Stomach (tissue), 4 donors: Measurements from ENCODE around the gene NELL1.

ENCODE experiments used
- EP300 ChIP-seq: sonication (generic); formaldehyde crosslinking; IDR thresholded peaks from one replicate; pipeline ENCODE4 v1.6.1; 2017; ENCODE audit warnings: antibody characterized with exemption
- POLR2A ChIP-seq, 4 donors: fragments of 450-650 bp; IDR thresholded peaks; one replicate each; pipeline ENCODE4 v1.6.1; 2016; ENCODE audit warnings: antibody characterized with exemption in 4 of 4, control low read depth in 2 of 4, mild to moderate bottlenecking in 1 of 4, moderate library complexity in 1 of 4
- POLR2AphosphoS5 ChIP-seq, 3 donors: sonication (generic); formaldehyde crosslinking; IDR thresholded peaks; one replicate each; pipeline ENCODE4 v1.6.1; 2016; ENCODE audit warnings: antibody characterized with exemption in 3 of 3
- TF ChIP-seq, protein P1 (sequence below), 7 experiments: fragments of 450-650 bp in 4 of 7; fragments of 200-600 bp in 3 of 7; sonication (generic) in 3 of 7; IDR thresholded peaks; one replicate each; pipeline ENCODE4 v1.5.1; 2016 to 2019; ENCODE audit warnings: antibody characterized with exemption in 7 of 7, control low read depth in 2 of 7, mild to moderate bottlenecking in 1 of 7

DNA sequence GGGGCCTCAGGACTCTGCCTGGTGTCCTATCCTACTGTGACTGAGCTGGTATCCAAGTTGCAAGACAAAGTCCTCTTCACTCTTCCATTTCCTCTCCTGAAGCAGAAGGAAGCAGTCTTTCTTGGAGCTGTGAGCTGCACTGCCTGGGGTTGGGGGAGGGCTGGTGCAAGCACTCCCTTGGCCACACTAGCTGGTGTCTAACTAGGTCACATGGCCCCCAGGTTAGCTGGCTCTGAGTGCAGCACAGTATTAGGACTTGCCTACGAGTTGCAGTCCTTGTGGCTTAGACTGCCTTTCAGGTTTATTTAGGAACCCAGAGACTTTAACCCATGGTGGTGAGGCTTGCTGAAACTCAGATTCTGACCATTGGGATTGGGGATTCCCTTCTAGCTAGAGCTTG lies 138.9 kb downstream of the NELL1 start:
- TF ChIP-seq, protein P1, sequence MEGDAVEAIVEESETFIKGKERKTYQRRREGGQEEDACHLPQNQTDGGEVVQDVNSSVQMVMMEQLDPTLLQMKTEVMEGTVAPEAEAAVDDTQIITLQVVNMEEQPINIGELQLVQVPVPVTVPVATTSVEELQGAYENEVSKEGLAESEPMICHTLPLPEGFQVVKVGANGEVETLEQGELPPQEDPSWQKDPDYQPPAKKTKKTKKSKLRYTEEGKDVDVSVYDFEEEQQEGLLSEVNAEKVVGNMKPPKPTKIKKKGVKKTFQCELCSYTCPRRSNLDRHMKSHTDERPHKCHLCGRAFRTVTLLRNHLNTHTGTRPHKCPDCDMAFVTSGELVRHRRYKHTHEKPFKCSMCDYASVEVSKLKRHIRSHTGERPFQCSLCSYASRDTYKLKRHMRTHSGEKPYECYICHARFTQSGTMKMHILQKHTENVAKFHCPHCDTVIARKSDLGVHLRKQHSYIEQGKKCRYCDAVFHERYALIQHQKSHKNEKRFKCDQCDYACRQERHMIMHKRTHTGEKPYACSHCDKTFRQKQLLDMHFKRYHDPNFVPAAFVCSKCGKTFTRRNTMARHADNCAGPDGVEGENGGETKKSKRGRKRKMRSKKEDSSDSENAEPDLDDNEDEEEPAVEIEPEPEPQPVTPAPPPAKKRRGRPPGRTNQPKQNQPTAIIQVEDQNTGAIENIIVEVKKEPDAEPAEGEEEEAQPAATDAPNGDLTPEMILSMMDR (IDR thresholded peaks at IDR 0.05) = no peak
- no peak for TF ChIP-seq POLR2A (IDR thresholded peaks at IDR 0.05)
- no peak for TF ChIP-seq POLR2AphosphoS5 (IDR thresholded peaks at IDR 0.05)
- no peak for TF ChIP-seq EP300
